Measurements from ENCODE around the gene MYMK.

- TF ChIP-seq, protein P1, sequence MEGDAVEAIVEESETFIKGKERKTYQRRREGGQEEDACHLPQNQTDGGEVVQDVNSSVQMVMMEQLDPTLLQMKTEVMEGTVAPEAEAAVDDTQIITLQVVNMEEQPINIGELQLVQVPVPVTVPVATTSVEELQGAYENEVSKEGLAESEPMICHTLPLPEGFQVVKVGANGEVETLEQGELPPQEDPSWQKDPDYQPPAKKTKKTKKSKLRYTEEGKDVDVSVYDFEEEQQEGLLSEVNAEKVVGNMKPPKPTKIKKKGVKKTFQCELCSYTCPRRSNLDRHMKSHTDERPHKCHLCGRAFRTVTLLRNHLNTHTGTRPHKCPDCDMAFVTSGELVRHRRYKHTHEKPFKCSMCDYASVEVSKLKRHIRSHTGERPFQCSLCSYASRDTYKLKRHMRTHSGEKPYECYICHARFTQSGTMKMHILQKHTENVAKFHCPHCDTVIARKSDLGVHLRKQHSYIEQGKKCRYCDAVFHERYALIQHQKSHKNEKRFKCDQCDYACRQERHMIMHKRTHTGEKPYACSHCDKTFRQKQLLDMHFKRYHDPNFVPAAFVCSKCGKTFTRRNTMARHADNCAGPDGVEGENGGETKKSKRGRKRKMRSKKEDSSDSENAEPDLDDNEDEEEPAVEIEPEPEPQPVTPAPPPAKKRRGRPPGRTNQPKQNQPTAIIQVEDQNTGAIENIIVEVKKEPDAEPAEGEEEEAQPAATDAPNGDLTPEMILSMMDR (IDR thresholded peaks at IDR 0.05) = no peak
- TF ChIP-seq POLR2A (IDR thresholded peaks at IDR 0.05) = no peak
Measured at GRCh38 chr9:133472277-133472645, 52.5 kb downstream of the MYMK start.

Measured in uterus (tissue), 2 donors.